Kidney epithelial cell (primary cell): Measurements from ENCODE around the gene SPATA4. TPM values are rescaled to one million over a fixed set of nuclear protein-coding genes. Genes with fewer than 3 reads are reported as not detected.

Source experiments
- DNase-seq: peaks from one replicate; pipeline ENCODE4 v3.0.0-alpha.2; 2010; ENCODE audit warnings: low read depth
- H3K27me3 ChIP-seq: 2 replicates; pipeline ENCODE4 v1.6.0; 2011; ENCODE audit warnings: low read length; ENCODE audit not compliant: control insufficient read depth, insufficient read depth
- H3K36me3 ChIP-seq: 2 replicates; pipeline ENCODE4 v1.5.1; 2011; ENCODE audit warnings: low read length; ENCODE audit not compliant: control insufficient read depth, insufficient read depth
- H3K4me3 ChIP-seq: 2 replicates; pipeline ENCODE4 v1.5.1; 2011; ENCODE audit warnings: low read depth, mild to moderate bottlenecking, control low read depth, low read length
- CTCF ChIP-seq: IDR thresholded peaks from 2 replicates; pipeline ENCODE4 v1.5.1; 2011; ENCODE audit warnings: mild to moderate bottlenecking, moderate library complexity, low read length, control low read depth, inconsistent platforms; ENCODE audit not compliant: insufficient read depth, poor library complexity, severe bottlenecking
- total RNA-seq: library from RNA; depleted of rRNA; stranded (reverse); fragments of >200 nt; gene quantifications from 2 replicates; pipeline ENCODE4 v1.2.3, GENCODE V29; 2015

The SPATA4 gene
- total RNA-seq, 1 donor from 2014 or later: 0.50 TPM

GRCh38 chr4:176185051-176185450 is 10.3 kb downstream of the SPATA4 start:
- no peak for DNase-seq

GRCh38 chr4:176163041-176163440 is 32.3 kb downstream of the SPATA4 start:
- DNase-seq: no peak
- no peaks in the 10 kb centered on the region for H3K27me3 ChIP-seq

More at GRCh38 chr4:176185051-176185450, 10.3 kb downstream of the SPATA4 start:
- TF ChIP-seq CTCF: no peak
- H3K27me3 ChIP-seq: no peaks in the 10 kb centered on the region
- no peaks in the 10 kb centered on the region for H3K36me3 ChIP-seq
- H3K4me3 ChIP-seq: no peak overlapping the region

GRCh38 chr4:176156656-176157055 is 38.7 kb downstream of the SPATA4 start:
- H3K27me3 ChIP-seq: no peaks in the 10 kb centered on the region

More at GRCh38 chr4:176163041-176163440, 32.3 kb downstream of the SPATA4 start:
- TF ChIP-seq CTCF: no peak
- Histone ChIP-seq H3K4me3 (no peak overlapping the region), H3K36me3 (no peaks in the 10 kb centered on the region)

GRCh38 chr4:176153124-176153523 is 42.3 kb downstream of the SPATA4 start:
- Histone ChIP-seq H3K4me3 (no peak overlapping the region), H3K36me3 (no peaks in the 10 kb centered on the region), H3K27me3 (no peaks in the 10 kb centered on the region)
- no peak for DNase-seq
- TF ChIP-seq CTCF: no peak

More at GRCh38 chr4:176156656-176157055, 38.7 kb downstream of the SPATA4 start:
- TF ChIP-seq CTCF: no peak
- no peak for DNase-seq
- Histone ChIP-seq H3K36me3 (no peaks in the 10 kb centered on the region), H3K4me3 (no peak overlapping the region)

GRCh38 chr4:176150704-176151103 is 44.7 kb downstream of the SPATA4 start:
- Histone ChIP-seq H3K27me3 (no peaks in the 10 kb centered on the region), H3K4me3 (no peak overlapping the region), H3K36me3 (no peaks in the 10 kb centered on the region)
- no peak for DNase-seq
- TF ChIP-seq CTCF: no peak

- no peak for DNase-seq
- H3K36me3 ChIP-seq: no peaks in the 10 kb centered on the region
Observed at GRCh38 chr4:176150356-176150682, 45.1 kb downstream of the SPATA4 start.

More at GRCh38 chr4:176150356-176150682, 45.1 kb downstream of the SPATA4 start:
- TF ChIP-seq CTCF: no peak
- Histone ChIP-seq H3K27me3 (no peaks in the 10 kb centered on the region), H3K4me3 (no peak overlapping the region)
